ENCODE data around the gene RNGTT. TPM values are rescaled to one million over a fixed set of nuclear protein-coding genes. Genes with fewer than 3 reads are reported as not detected.
"Not testable (repeated sequence)": the region's sequence is repeated elsewhere in the genome, so short reads cannot be mapped to it uniquely, and the experiment has no call there.

The RNGTT gene
- total RNA-seq, 4 donors from 2014 or later = 12.2 to 17.5 (median 14.6) TPM

GRCh38 chr6:88728756-88729155 is 234.7 kb downstream of the RNGTT start:
- H3K9me3 ChIP-seq = no peaks in the 10 kb centered on the region
- TF ChIP-seq CTCF (IDR thresholded peaks at IDR 0.05) (no peak), POLR2AphosphoS5 (IDR thresholded peaks at IDR 0.05) (no peak), EP300 (IDR thresholded peaks at IDR 0.05) (no peak), POLR2A (IDR thresholded peaks at IDR 0.05) (no peak)
- no peaks in the 10 kb centered on the region for H3K27me3 ChIP-seq
- ATAC-seq = no peak
- H3K36me3 ChIP-seq = no peaks in the 10 kb centered on the region
- H3K4me1 ChIP-seq = no peaks in the 10 kb centered on the region
- H3K4me3 ChIP-seq = no peak overlapping the region
- WGBS, 2 donors (ENCODE audit: low coverage in 1 of 2) = 79% methylated on average over 10 of the region's 10 CpGs; no CpG with 5 or more reads in 1 of the 2 donors
- no peak overlapping the region for H3K27ac ChIP-seq

GRCh38 chr6:88726409-88726808 is 237.0 kb downstream of the RNGTT start:
- not testable (repeated sequence) for H3K4me1 ChIP-seq, H3K4me3 ChIP-seq, H3K27me3 ChIP-seq, H3K9me3 ChIP-seq, ATAC-seq, H3K27ac ChIP-seq, H3K36me3 ChIP-seq
- 100% methylated on average over 1 of the region's 1 CpG for WGBS, 2 donors (ENCODE audit: low coverage in 1 of 2)

GRCh38 chr6:88725111-88725975 is 238.1 kb downstream of the RNGTT start:
- Histone ChIP-seq H3K27me3 (no peaks in the 10 kb centered on the region), H3K4me3 (no peak overlapping the region), H3K27ac (no peak overlapping the region), H3K36me3 (no peaks in the 10 kb centered on the region), H3K9me3 (no peaks in the 10 kb centered on the region), H3K4me1 (no peaks in the 10 kb centered on the region)
- ATAC-seq = no peak
- TF ChIP-seq CTCF (IDR thresholded peaks at IDR 0.05) = no peak
- no peak for TF ChIP-seq POLR2A (IDR thresholded peaks at IDR 0.05)
- no peak for TF ChIP-seq POLR2AphosphoS5 (IDR thresholded peaks at IDR 0.05)
- TF ChIP-seq EP300 (IDR thresholded peaks at IDR 0.05) = no peak
- 53 to 73% methylated on average over 2 to 9 of the region's 13 CpGs for WGBS, 2 donors (ENCODE audit: low coverage in 1 of 2)

GRCh38 chr6:88722686-88723085 is 240.7 kb downstream of the RNGTT start:
- 93 to 98% methylated on average over 3 of the region's 3 CpGs for WGBS, 2 donors (ENCODE audit: low coverage in 1 of 2)
- no peak overlapping the region for H3K4me3 ChIP-seq
- TF ChIP-seq EP300 (IDR thresholded peaks at IDR 0.05) = no peak
- TF ChIP-seq POLR2A (IDR thresholded peaks at IDR 0.05) = no peak
- TF ChIP-seq CTCF (IDR thresholded peaks at IDR 0.05) = no peak
- TF ChIP-seq POLR2AphosphoS5 (IDR thresholded peaks at IDR 0.05) = no peak
- H3K27ac ChIP-seq = no peak overlapping the region
- H3K4me1 ChIP-seq = no peaks in the 10 kb centered on the region
- H3K9me3 ChIP-seq = no peaks in the 10 kb centered on the region
- H3K27me3 ChIP-seq = no peaks in the 10 kb centered on the region
- no peaks in the 10 kb centered on the region for H3K36me3 ChIP-seq
- no peak for ATAC-seq

GRCh38 chr6:88716399-88716798 is 247.0 kb downstream of the RNGTT start:
- WGBS, 2 donors (ENCODE audit: low coverage in 1 of 2) = no CpG with 5 or more reads among the region's 1 CpG
- not testable (repeated sequence) for H3K4me1 ChIP-seq, H3K9me3 ChIP-seq, H3K27me3 ChIP-seq, H3K36me3 ChIP-seq, ATAC-seq, H3K4me3 ChIP-seq, H3K27ac ChIP-seq

- WGBS, 2 donors (ENCODE audit: low coverage in 1 of 2) = 80 to 97% methylated on average over 2 to 3 of the region's 3 CpGs
- H3K4me3 ChIP-seq = no peak overlapping the region
- H3K9me3 ChIP-seq = no peaks in the 10 kb centered on the region
- ATAC-seq = no peak
- no peaks in the 10 kb centered on the region for H3K36me3 ChIP-seq
- H3K27ac ChIP-seq = no peak overlapping the region
- H3K27me3 ChIP-seq = no peaks in the 10 kb centered on the region
- TF ChIP-seq POLR2A (IDR thresholded peaks at IDR 0.05) = no peak
- no peak for TF ChIP-seq POLR2AphosphoS5 (IDR thresholded peaks at IDR 0.05)
- no peak for TF ChIP-seq EP300 (IDR thresholded peaks at IDR 0.05)
- TF ChIP-seq CTCF (IDR thresholded peaks at IDR 0.05) = no peak
- no peaks in the 10 kb centered on the region for H3K4me1 ChIP-seq
Measured at GRCh38 chr6:88712243-88712936, 251.0 kb downstream of the RNGTT start.
